Stomach (tissue), 9 donors: ENCODE measurements around the gene AFDN. TPM values are rescaled to one million over a fixed set of nuclear protein-coding genes. Genes with fewer than 3 reads are reported as not detected.
A peak's percentile ranks its signal among the peaks of the same experiment; 100 is the strongest.

ENCODE experiments used
- DNase-seq, 2 donors: peaks; one replicate each; pipeline versions ENCODE4 v3.0.0 to v3.0.0-alpha.2; 2013 to 2019
- H3K27ac ChIP-seq, 5 donors: fragments of 200-600 bp in 4 of 5; sonication (generic) in 4 of 5; one replicate each; pipeline ENCODE4 v1.5.1; 2013 to 2019; ENCODE audit warnings: mild to moderate bottlenecking in 1 of 5, moderate library complexity in 1 of 5
- H3K27me3 ChIP-seq, 3 donors: fragments of 200-600 bp; sonication (generic); one replicate each; pipeline ENCODE4 v1.5.1; 2017 to 2019; ENCODE audit warnings: mixed run types in 1 of 3
- H3K36me3 ChIP-seq, 4 donors: fragments of 200-600 bp; sonication (generic); 1 replicate in 3 of 4; 2 replicates in 1 of 4; pipeline ENCODE4 v1.5.1; 2016 to 2019
- H3K4me1 ChIP-seq, 4 donors: fragments of 200-600 bp; sonication (generic); one replicate each; pipeline ENCODE4 v1.5.1; 2016 to 2019
- H3K4me3 ChIP-seq, 4 donors: fragments of 200-600 bp; sonication (generic) in 3 of 4; one replicate each; pipeline ENCODE4 v1.5.1; 2016 to 2019; ENCODE audit warnings: mild to moderate bottlenecking in 1 of 4
- H3K9me3 ChIP-seq, 4 donors: fragments of 200-600 bp; sonication (generic); one replicate each; pipeline ENCODE4 v1.5.1; 2016 to 2019
- CTCF ChIP-seq, 7 experiments: fragments of 450-650 bp in 4 of 7; fragments of 200-600 bp in 3 of 7; sonication (generic) in 3 of 7; IDR thresholded peaks; one replicate each; pipeline ENCODE4 v1.5.1; 2016 to 2019; ENCODE audit warnings: antibody characterized with exemption in 7 of 7, control low read depth in 2 of 7, mild to moderate bottlenecking in 1 of 7
- EP300 ChIP-seq: sonication (generic); formaldehyde crosslinking; IDR thresholded peaks from one replicate; pipeline ENCODE4 v1.6.1; 2017; ENCODE audit warnings: antibody characterized with exemption
- POLR2A ChIP-seq, 4 donors: fragments of 450-650 bp; IDR thresholded peaks; one replicate each; pipeline ENCODE4 v1.6.1; 2016; ENCODE audit warnings: antibody characterized with exemption in 4 of 4, control low read depth in 2 of 4, mild to moderate bottlenecking in 1 of 4, moderate library complexity in 1 of 4
- POLR2AphosphoS5 ChIP-seq, 3 donors: sonication (generic); formaldehyde crosslinking; IDR thresholded peaks; one replicate each; pipeline ENCODE4 v1.6.1; 2016; ENCODE audit warnings: antibody characterized with exemption in 3 of 3
- WGBS, 5 donors: extraction: QIAGEN DNeasy Blood & Tissue Kit in 3 of 5; methylation state at CpG; one replicate each; pipeline versions ENCODE4 v1.1.5 to v1.1.7; 2013 to 2018; 5-methylcytosine and 5-hydroxymethylcytosine counted together
- intact Hi-C: fragments of 100-400 bp; cut with DNase I; formaldehyde crosslinking; loops from one replicate; pipeline ENCODE4 v1.15.1; 2023; ENCODE audit warnings: low total_unique reads
- polyA plus RNA-seq, 3 donors: library from polyadenylated mRNA; stranded (reverse); fragments of 200-250 nt; gene quantifications; one replicate each; pipeline ENCODE4 v1.2.3, GENCODE V29; 2013
- total RNA-seq, 5 donors: library from RNA; depleted of rRNA; stranded (reverse); fragments of >200 nt; gene quantifications; one replicate each; pipeline versions ENCODE4 v1.1.0 to v1.2.3, GENCODE V29; 2014 to 2016
- donor health status: healthy with polysubstance abuse.
- donor health status: Bipolar disorder and iron deficiency.
- donor health status: healthy.

AFDN gene
- total and polyA plus RNA-seq, 8 donors, result 24.8 to 521 (median 114) TPM

GRCh38 chr6:167797476-167798265 lies 29.0 kb upstream of the AFDN start:
- peaks cover 0 to 53% (median 12%) of the 10 kb centered on the region in 3 donors for H3K27me3 ChIP-seq
- no peak for DNase-seq
- H3K4me1 ChIP-seq, result peaks cover 8 to 16% (median 12%) of the 10 kb centered on the region in 4 donors
- no peak overlapping the region for H3K4me3 ChIP-seq
- intact Hi-C loops, result no loop called here
- no peak overlapping the region for H3K27ac ChIP-seq
- no peaks in the 10 kb centered on the region for H3K36me3 ChIP-seq
- 79 to 94% (median 89%) methylated on average over 18 to 20 of the region's 20 CpGs for whole genome bisulfite sequencing, 5 donors
- TF ChIP-seq CTCF (IDR thresholded peaks at IDR 0.05) (no peak), POLR2AphosphoS5 (IDR thresholded peaks at IDR 0.05) (no peak), EP300 (no peak), POLR2A (IDR thresholded peaks at IDR 0.05) (no peak)
- no peaks in the 10 kb centered on the region for H3K9me3 ChIP-seq

GRCh38 chr6:167798453-167798852 lies 28.3 kb upstream of the AFDN start:
- Histone ChIP-seq H3K4me3 (no peak overlapping the region), H3K27ac (no peak overlapping the region), H3K27me3 (peaks cover 0 to 54% (median 12%) of the 10 kb centered on the region in 3 donors), H3K36me3 (no peaks in the 10 kb centered on the region), H3K4me1 (peaks cover 8 to 16% (median 12%) of the 10 kb centered on the region in 4 donors), H3K9me3 (no peaks in the 10 kb centered on the region)
- 77 to 92% (median 89%) methylated on average over 12 of the region's 12 CpGs for WGBS, 5 donors
- DNase-seq, result no peak
- intact Hi-C loops, result no loop called here
- TF ChIP-seq EP300 (no peak), POLR2A (IDR thresholded peaks at IDR 0.05) (no peak), CTCF (IDR thresholded peaks at IDR 0.05) (no peak), POLR2AphosphoS5 (IDR thresholded peaks at IDR 0.05) (no peak)

- TF ChIP-seq POLR2A (IDR thresholded peaks at IDR 0.05) (no peak), POLR2AphosphoS5 (IDR thresholded peaks at IDR 0.05) (no peak), EP300 (no peak), CTCF (IDR thresholded peaks at IDR 0.05) (no peak)
- Histone ChIP-seq H3K4me1 (peaks cover 8 to 16% (median 12%) of the 10 kb centered on the region in 4 donors), H3K27me3 (peaks cover 0 to 54% (median 12%) of the 10 kb centered on the region in 3 donors), H3K9me3 (no peaks in the 10 kb centered on the region), H3K27ac (no peak overlapping the region), H3K4me3 (no peak overlapping the region), H3K36me3 (no peaks in the 10 kb centered on the region)
- intact Hi-C loops, result no loop called here
- WGBS, 5 donors, result 57 to 72% (median 67%) methylated on average over 22 to 23 of the region's 23 CpGs
- DNase-seq, result peak in 1 of 2 donors; percentile 79
Observed at GRCh38 chr6:167799033-167799821, 27.5 kb upstream of the AFDN start.

GRCh38 chr6:167800549-167800948 lies 26.2 kb upstream of the AFDN start:
- intact Hi-C loops, result no loop called here
- H3K9me3 ChIP-seq, result no peaks in the 10 kb centered on the region
- WGBS, 5 donors, result 78 to 95% (median 84%) methylated on average over 6 of the region's 6 CpGs
- TF ChIP-seq POLR2A (IDR thresholded peaks at IDR 0.05) (no peak), EP300 (no peak), POLR2AphosphoS5 (IDR thresholded peaks at IDR 0.05) (no peak), CTCF (IDR thresholded peaks at IDR 0.05) (no peak)
- H3K4me3 ChIP-seq, result no peak overlapping the region
- peaks cover 8 to 16% (median 12%) of the 10 kb centered on the region in 4 donors for H3K4me1 ChIP-seq
- DNase-seq, result no peak
- H3K36me3 ChIP-seq, result no peaks in the 10 kb centered on the region
- H3K27ac ChIP-seq, result no peak overlapping the region
- H3K27me3 ChIP-seq, result peaks cover 0 to 41% (median 12%) of the 10 kb centered on the region in 3 donors
